Testis (tissue), 2 donors: ENCODE results near the gene EPGN.

Source experiments
- POLR2A ChIP-seq: fragments of 450-650 bp; IDR thresholded peaks from one replicate; pipeline ENCODE4 v1.6.1; 2017; ENCODE audit warnings: antibody characterized with exemption, mild to moderate bottlenecking, moderate library complexity
- TF ChIP-seq, protein P1 (sequence below), 3 experiments: fragments of 450-650 bp in 2 of 3; fragments of 200-600 bp in 1 of 3; sonication (generic) in 1 of 3; IDR thresholded peaks; one replicate each; pipeline ENCODE4 v1.5.1; 2016 to 2019; ENCODE audit warnings: antibody characterized with exemption in 3 of 3, mild to moderate bottlenecking in 2 of 3, moderate library complexity in 1 of 3

DNA sequence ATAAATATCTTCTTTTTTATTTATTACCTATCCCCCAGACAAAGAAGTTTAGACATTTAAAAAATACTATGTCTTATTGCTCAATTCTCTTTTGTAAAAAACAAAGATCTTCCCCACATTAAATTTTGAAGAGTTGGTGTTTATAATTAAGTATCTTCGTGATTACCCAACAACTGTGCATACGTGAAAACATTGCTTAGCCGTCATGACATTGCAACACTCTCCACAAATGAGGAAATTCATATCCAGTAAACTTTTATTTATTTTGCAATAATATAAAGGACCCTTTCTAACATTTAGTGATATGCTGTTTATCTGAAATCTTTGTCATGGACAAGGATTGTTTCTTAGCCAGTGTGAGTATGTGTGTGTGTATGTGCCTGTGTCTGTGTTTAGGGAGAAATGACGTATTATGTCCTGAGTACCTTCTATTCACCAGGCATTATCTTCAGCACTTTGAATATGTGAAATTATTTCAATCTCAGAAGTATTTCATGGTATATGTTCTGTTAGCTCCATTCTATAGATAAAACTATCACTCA, 30.6 kb downstream of the EPGN start:
- no peak for TF ChIP-seq POLR2A
- TF ChIP-seq, protein P1, sequence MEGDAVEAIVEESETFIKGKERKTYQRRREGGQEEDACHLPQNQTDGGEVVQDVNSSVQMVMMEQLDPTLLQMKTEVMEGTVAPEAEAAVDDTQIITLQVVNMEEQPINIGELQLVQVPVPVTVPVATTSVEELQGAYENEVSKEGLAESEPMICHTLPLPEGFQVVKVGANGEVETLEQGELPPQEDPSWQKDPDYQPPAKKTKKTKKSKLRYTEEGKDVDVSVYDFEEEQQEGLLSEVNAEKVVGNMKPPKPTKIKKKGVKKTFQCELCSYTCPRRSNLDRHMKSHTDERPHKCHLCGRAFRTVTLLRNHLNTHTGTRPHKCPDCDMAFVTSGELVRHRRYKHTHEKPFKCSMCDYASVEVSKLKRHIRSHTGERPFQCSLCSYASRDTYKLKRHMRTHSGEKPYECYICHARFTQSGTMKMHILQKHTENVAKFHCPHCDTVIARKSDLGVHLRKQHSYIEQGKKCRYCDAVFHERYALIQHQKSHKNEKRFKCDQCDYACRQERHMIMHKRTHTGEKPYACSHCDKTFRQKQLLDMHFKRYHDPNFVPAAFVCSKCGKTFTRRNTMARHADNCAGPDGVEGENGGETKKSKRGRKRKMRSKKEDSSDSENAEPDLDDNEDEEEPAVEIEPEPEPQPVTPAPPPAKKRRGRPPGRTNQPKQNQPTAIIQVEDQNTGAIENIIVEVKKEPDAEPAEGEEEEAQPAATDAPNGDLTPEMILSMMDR (IDR thresholded peaks at IDR 0.05) = no peak
